ENCODE data around the gene ELP1. TPM values are rescaled to one million over a fixed set of nuclear protein-coding genes. Genes with fewer than 3 reads are reported as not detected.

ELP1 gene
- total and polyA plus RNA-seq, 2 of the 4 experiments (the other 2 are of a cell fraction), result 20.0 to 43.2 TPM

- no peaks in the 10 kb centered on the region for H3K36me3 ChIP-seq (ENCODE audit: control insufficient read depth, insufficient read depth, low read length)
- H3K4me2 ChIP-seq (ENCODE audit: low read depth, low read length), result no peak overlapping the region
- H4K91ac ChIP-seq (ENCODE audit: insufficient read depth, low read depth, low read length), result no peak overlapping the region
- intact Hi-C loops (cut with micrococcal nuclease), result loop anchor here (2.0 kb wide), 1 partner anchor 19 kb away; no protein-coding TSS in a partner anchor
- WGBS, 2 experiments (ENCODE audit: extremely low coverage in 2 of 2, insufficient read length in 1 of 2), result no CpG with 5 or more reads among the region's 2 CpGs
- no peak overlapping the region for H4K8ac ChIP-seq (ENCODE audit: low read depth in 2 of 2, low read length in 2 of 2)
- H3K9me3 ChIP-seq (ENCODE audit: control insufficient read depth, insufficient read depth, low read length), result no peaks in the 10 kb centered on the region
- H3K9me1 ChIP-seq (ENCODE audit: insufficient read depth, low read length), result no peaks in the 10 kb centered on the region
- no peak overlapping the region for H3K56ac ChIP-seq (ENCODE audit: extremely low read depth, insufficient read depth, low read length)
- ATAC-seq (ENCODE audit: low read depth) (no peak), DNase-seq (no peak)
- no peak overlapping the region for H3K14ac ChIP-seq (replicated peaks; ENCODE audit: low read depth, low read length)
- H2BK15ac ChIP-seq (ENCODE audit: low read depth, low read length), result no peak overlapping the region
- BruUV-seq (replicated peaks), result no TSS peak
- H2BK5ac ChIP-seq (ENCODE audit: low read depth, low read length, poor library complexity, severe bottlenecking), result no peak overlapping the region
- no peaks in the 10 kb centered on the region for H4K20me1 ChIP-seq (ENCODE audit: insufficient read depth, low read length)
- H3K18ac ChIP-seq (ENCODE audit: low read depth, low read length), result no peak overlapping the region
- H3K23ac ChIP-seq (ENCODE audit: low read depth, low read length), result no peak overlapping the region
- H3K4me1 ChIP-seq (ENCODE audit: control insufficient read depth, insufficient read depth, low read length), result no peaks in the 10 kb centered on the region
- no peak overlapping the region for H2BK20ac ChIP-seq (ENCODE audit: low read depth, low read length)
- no peaks in the 10 kb centered on the region for H3K79me1 ChIP-seq (ENCODE audit: low read depth in 1 of 2, low read length in 2 of 2)
- dilution Hi-C loops (cut with HindIII; ENCODE audit: low sequenced_read_pairs, unreplicated experiment), result no loop called here
- H4K5ac ChIP-seq (ENCODE audit: low read depth, low read length), result no peak overlapping the region
- in situ Hi-C loops (cut with MboI; ENCODE audit: low sequenced_read_pairs), result no loop called here
- no peaks in the 10 kb centered on the region; the same call in 1 of the 2 replicates for H3K27me3 ChIP-seq (ENCODE audit: control insufficient read depth, insufficient read depth, low read length)
- no peak overlapping the region for H3K4ac ChIP-seq (ENCODE audit: low read depth, low read length)
- no peak overlapping the region for H2AK5ac ChIP-seq (ENCODE audit: low read depth, low read length)
- H2AK9ac ChIP-seq (replicated peaks; ENCODE audit: low read depth, low read length, poor library complexity), result no peak overlapping the region
- no peak overlapping the region for H3K9ac ChIP-seq (ENCODE audit: low read depth, low read length)
- ChIA-PET POLR2A (ENCODE audit: unreplicated experiment) (no interaction called here), CTCF (no interaction called here)
- H2BK120ac ChIP-seq (ENCODE audit: low read depth, low read length), result no peak overlapping the region
- TF ChIP-seq FOS (IDR thresholded peaks at IDR 0.05; ENCODE audit: low read depth, low read length) (no peak), ELK1 (IDR thresholded peaks at IDR 0.05; ENCODE audit: borderline replicate concordance, low read depth, low read length) (no peak), MAZ (IDR thresholded peaks at IDR 0.05; ENCODE audit: borderline replicate concordance, low read depth, low read length) (no peak), MXI1 (IDR thresholded peaks at IDR 0.05; ENCODE audit: borderline replicate concordance, low read depth, low read length) (no peak), CHD1 (IDR thresholded peaks at IDR 0.05; ENCODE audit: low read depth, low read length) (no peak), RFX5 (IDR thresholded peaks at IDR 0.05; ENCODE audit: low read depth, low read length) (no peak), RCOR1 (IDR thresholded peaks at IDR 0.05; ENCODE audit: insufficient replicate concordance, low read length) (no peak), BHLHE40 (IDR thresholded peaks at IDR 0.05; ENCODE audit: low read depth, low read length) (no peak), CTCF (conservative IDR thresholded peaks at IDR 0.05; ENCODE audit: low read depth, low read length) (no peak), POLR2A (IDR thresholded peaks at IDR 0.05; ENCODE audit: low read depth, low read length) (no peak), RAD21 (IDR thresholded peaks at IDR 0.05; ENCODE audit: low read length) (no peak), SMC3 (IDR thresholded peaks at IDR 0.05; ENCODE audit: low read depth, low read length) (no peak)
- H3K27ac ChIP-seq (ENCODE audit: insufficient read depth, low read length), result no peak overlapping the region
- no peak overlapping the region for H2AFZ ChIP-seq (replicated peaks; ENCODE audit: low read length, poor library complexity)
- no peak overlapping the region for H3K4me3 ChIP-seq (ENCODE audit: insufficient read depth, low read depth, low read length)
Measured at GRCh38 chr9:108845947-108846346, 88.0 kb downstream of the ELP1 start.
